ENCODE measurements around the gene TICAM1.
A peak's percentile ranks its signal among the peaks of the same experiment; 100 is the strongest.

TICAM1 gene

GRCh38 chr19:4774136-4774535, 57.4 kb downstream of the TICAM1 start:
- Histone ChIP-seq H3K23ac (ENCODE audit: low read length) (no peak overlapping the region), H3K27me3 (ENCODE audit: insufficient read depth, low read length) (no peaks in the 10 kb centered on the region), H3K18ac (ENCODE audit: low read length) (no peak overlapping the region), H3K27ac (ENCODE audit: low read depth, low read length) (no peak overlapping the region), H2AK5ac (ENCODE audit: low read length) (no peak overlapping the region), H3K9me3 (ENCODE audit: insufficient read depth, low read depth, low read length) (no peaks in the 10 kb centered on the region), H3K36me3 (ENCODE audit: control insufficient read depth in 1 of 2, insufficient read depth in 2 of 2, low read length in 2 of 2) (no peaks in the 10 kb centered on the region), H2BK5ac (ENCODE audit: low read depth, low read length, poor library complexity) (no peak overlapping the region), H2BK120ac (ENCODE audit: insufficient read depth, low read length, poor library complexity) (no peak overlapping the region), H2AFZ (ENCODE audit: insufficient read depth, low read length, poor library complexity) (no peak overlapping the region), H2BK12ac (ENCODE audit: low read length) (no peak overlapping the region), H4K91ac (ENCODE audit: low read depth, low read length) (no peak overlapping the region), H3K4me2 (ENCODE audit: low read length) (no peak overlapping the region), H3K4me1 (ENCODE audit: control insufficient read depth in 1 of 2, insufficient read depth in 2 of 2, low read length in 2 of 2) (no peaks in the 10 kb centered on the region), H3K4ac (ENCODE audit: low read depth, low read length) (no peak overlapping the region), H3K79me1 (ENCODE audit: low read length) (no peaks in the 10 kb centered on the region), H3K79me2 (ENCODE audit: control insufficient read depth, insufficient read depth, low read length, poor library complexity) (no peaks in the 10 kb centered on the region), H3K4me3 (ENCODE audit: low read depth, low read length) (no peak overlapping the region), H3K14ac (ENCODE audit: low read length) (no peak overlapping the region), H4K8ac (ENCODE audit: low read depth, low read length) (no peak overlapping the region), H3K9ac (ENCODE audit: low read length) (no peak overlapping the region), H4K12ac (ENCODE audit: low read depth, low read length) (no peak overlapping the region)
- no peak for DNase-seq
- WGBS (ENCODE audit: extremely low coverage, insufficient coverage, insufficient read length) = no CpG with 5 or more reads among the region's 3 CpGs

- H3K27me3 ChIP-seq (ENCODE audit: insufficient read depth, low read length) = no peaks in the 10 kb centered on the region
- H2BK120ac ChIP-seq (ENCODE audit: insufficient read depth, low read length, poor library complexity) = no peak overlapping the region
- H2AK5ac ChIP-seq (ENCODE audit: low read length) = no peak overlapping the region
- H3K4ac ChIP-seq (ENCODE audit: low read depth, low read length) = no peak overlapping the region
- H3K9ac ChIP-seq (ENCODE audit: low read length) = no peak overlapping the region
- H3K4me1 ChIP-seq (ENCODE audit: control insufficient read depth in 1 of 2, insufficient read depth in 2 of 2, low read length in 2 of 2) = no peaks in the 10 kb centered on the region
- H3K79me1 ChIP-seq (ENCODE audit: low read length) = no peaks in the 10 kb centered on the region
- no peak overlapping the region for H3K27ac ChIP-seq (ENCODE audit: low read depth, low read length)
- WGBS (ENCODE audit: extremely low coverage, insufficient coverage, insufficient read length) = no CpG with 5 or more reads among the region's 9 CpGs
- H4K91ac ChIP-seq (ENCODE audit: low read depth, low read length) = no peak overlapping the region
- no peaks in the 10 kb centered on the region for H3K9me3 ChIP-seq (ENCODE audit: insufficient read depth, low read depth, low read length)
- DNase-seq = peak in 1 of 2 donors; percentile 34
- no peak overlapping the region for H4K8ac ChIP-seq (ENCODE audit: low read depth, low read length)
- no peak overlapping the region for H3K18ac ChIP-seq (ENCODE audit: low read length)
- H3K14ac ChIP-seq (ENCODE audit: low read length) = no peak overlapping the region
- no peaks in the 10 kb centered on the region for H3K36me3 ChIP-seq (ENCODE audit: control insufficient read depth in 1 of 2, insufficient read depth in 2 of 2, low read length in 2 of 2)
- H2BK12ac ChIP-seq (ENCODE audit: low read length) = no peak overlapping the region
- no peak overlapping the region for H2BK5ac ChIP-seq (ENCODE audit: low read depth, low read length, poor library complexity)
- no peak overlapping the region for H3K4me3 ChIP-seq (ENCODE audit: low read depth, low read length)
- H3K4me2 ChIP-seq (ENCODE audit: low read length) = no peak overlapping the region
- no peaks in the 10 kb centered on the region for H3K79me2 ChIP-seq (ENCODE audit: control insufficient read depth, insufficient read depth, low read length, poor library complexity)
- no peak overlapping the region for H2AFZ ChIP-seq (ENCODE audit: insufficient read depth, low read length, poor library complexity)
- no peak overlapping the region for H3K23ac ChIP-seq (ENCODE audit: low read length)
- no peak overlapping the region for H4K12ac ChIP-seq (ENCODE audit: low read depth, low read length)
Measured at GRCh38 chr19:4773047-4773640, 58.4 kb downstream of the TICAM1 start.

GRCh38 chr19:4772566-4772965, 58.9 kb downstream of the TICAM1 start:
- Histone ChIP-seq H3K18ac (ENCODE audit: low read length) (no peak overlapping the region), H2AFZ (ENCODE audit: insufficient read depth, low read length, poor library complexity) (no peak overlapping the region), H4K12ac (ENCODE audit: low read depth, low read length) (no peak overlapping the region), H4K8ac (ENCODE audit: low read depth, low read length) (no peak overlapping the region), H4K91ac (ENCODE audit: low read depth, low read length) (no peak overlapping the region), H2BK12ac (ENCODE audit: low read length) (no peak overlapping the region), H3K23ac (ENCODE audit: low read length) (no peak overlapping the region), H3K27ac (ENCODE audit: low read depth, low read length) (no peak overlapping the region), H3K9ac (ENCODE audit: low read length) (no peak overlapping the region), H3K36me3 (ENCODE audit: control insufficient read depth in 1 of 2, insufficient read depth in 2 of 2, low read length in 2 of 2) (no peaks in the 10 kb centered on the region), H3K79me2 (ENCODE audit: control insufficient read depth, insufficient read depth, low read length, poor library complexity) (no peaks in the 10 kb centered on the region), H2BK5ac (ENCODE audit: low read depth, low read length, poor library complexity) (no peak overlapping the region), H3K4me2 (ENCODE audit: low read length) (no peak overlapping the region), H3K79me1 (ENCODE audit: low read length) (no peaks in the 10 kb centered on the region), H3K9me3 (ENCODE audit: insufficient read depth, low read depth, low read length) (no peaks in the 10 kb centered on the region), H3K14ac (ENCODE audit: low read length) (no peak overlapping the region), H3K4me3 (ENCODE audit: low read depth, low read length) (no peak overlapping the region), H3K4me1 (ENCODE audit: control insufficient read depth in 1 of 2, insufficient read depth in 2 of 2, low read length in 2 of 2) (no peaks in the 10 kb centered on the region), H2BK120ac (ENCODE audit: insufficient read depth, low read length, poor library complexity) (no peak overlapping the region), H3K27me3 (ENCODE audit: insufficient read depth, low read length) (no peaks in the 10 kb centered on the region), H3K4ac (ENCODE audit: low read depth, low read length) (no peak overlapping the region), H2AK5ac (ENCODE audit: low read length) (no peak overlapping the region)
- DNase-seq = no peak
- no CpG with 5 or more reads among the region's 2 CpGs for WGBS (ENCODE audit: extremely low coverage, insufficient coverage, insufficient read length)

- peak; percentile 85 to 98 for DNase-seq
- H2BK120ac ChIP-seq (ENCODE audit: insufficient read depth, low read length, poor library complexity) = no peak overlapping the region
- no peak overlapping the region for H2BK5ac ChIP-seq (ENCODE audit: low read depth, low read length, poor library complexity)
- H4K12ac ChIP-seq (ENCODE audit: low read depth, low read length) = no peak overlapping the region
- H3K36me3 ChIP-seq (ENCODE audit: control insufficient read depth in 1 of 2, insufficient read depth in 2 of 2, low read length in 2 of 2) = no peaks in the 10 kb centered on the region
- H3K4me2 ChIP-seq (ENCODE audit: low read length) = no peak overlapping the region
- H4K8ac ChIP-seq (ENCODE audit: low read depth, low read length) = no peak overlapping the region
- H3K14ac ChIP-seq (ENCODE audit: low read length) = no peak overlapping the region
- H2AFZ ChIP-seq (ENCODE audit: insufficient read depth, low read length, poor library complexity) = no peak overlapping the region
- H3K27ac ChIP-seq (ENCODE audit: low read depth, low read length) = no peak overlapping the region
- no peak overlapping the region for H3K9ac ChIP-seq (ENCODE audit: low read length)
- H4K91ac ChIP-seq (ENCODE audit: low read depth, low read length) = no peak overlapping the region
- H3K4me3 ChIP-seq (ENCODE audit: low read depth, low read length) = no peak overlapping the region
- H3K23ac ChIP-seq (ENCODE audit: low read length) = no peak overlapping the region
- H3K9me3 ChIP-seq (ENCODE audit: insufficient read depth, low read depth, low read length) = no peaks in the 10 kb centered on the region
- no peak overlapping the region for H2BK12ac ChIP-seq (ENCODE audit: low read length)
- no peaks in the 10 kb centered on the region for H3K79me2 ChIP-seq (ENCODE audit: control insufficient read depth, insufficient read depth, low read length, poor library complexity)
- no peak overlapping the region for H3K18ac ChIP-seq (ENCODE audit: low read length)
- H3K4ac ChIP-seq (ENCODE audit: low read depth, low read length) = no peak overlapping the region
- H3K27me3 ChIP-seq (ENCODE audit: insufficient read depth, low read length) = no peaks in the 10 kb centered on the region
- no peaks in the 10 kb centered on the region for H3K79me1 ChIP-seq (ENCODE audit: low read length)
- no peaks in the 10 kb centered on the region for H3K4me1 ChIP-seq (ENCODE audit: control insufficient read depth in 1 of 2, insufficient read depth in 2 of 2, low read length in 2 of 2)
- no peak overlapping the region for H2AK5ac ChIP-seq (ENCODE audit: low read length)
- WGBS (ENCODE audit: extremely low coverage, insufficient coverage, insufficient read length) = no CpG with 5 or more reads among the region's 37 CpGs
Measured at GRCh38 chr19:4768934-4769777, 62.4 kb downstream of the TICAM1 start.
